Kidney (tissue), 22 donors: ENCODE data around the gene EMX1. TPM values are rescaled to one million over a fixed set of nuclear protein-coding genes. Genes with fewer than 3 reads are reported as not detected.

Source experiments
- DNase-seq, 5 donors: peaks; one replicate each; pipeline ENCODE4 v3.0.0-alpha.2; 2013 to 2020
- FAIRE-seq: peaks from 2 replicates; lab custom pipeline; 2012; peaks lifted over from hg19 to GRCh38; lab: Jason Lieb, UNC
- H3K27ac ChIP-seq, 2 donors: one replicate each; pipeline ENCODE4 v1.7.0; 2013; ENCODE audit warnings: low read depth in 2 of 2, low read length in 2 of 2, inconsistent platforms in 1 of 2
- H3K27me3 ChIP-seq: one replicate; pipeline ENCODE4 v1.7.1; 2013; ENCODE audit warnings: low read length, inconsistent platforms; ENCODE audit not compliant: control insufficient read depth, insufficient read depth
- H3K36me3 ChIP-seq, 3 donors: one replicate each; pipeline versions ENCODE4 v1.7.0 to v1.7.1; 2013; ENCODE audit warnings: low read length in 3 of 3, control low read depth in 1 of 3, inconsistent platforms in 1 of 3; ENCODE audit not compliant: insufficient read depth in 3 of 3, control insufficient read depth in 2 of 3
- H3K4me1 ChIP-seq, 3 donors: one replicate each; pipeline versions ENCODE4 v1.7.0 to v1.7.1; 2013; ENCODE audit warnings: low read length in 3 of 3, inconsistent platforms in 1 of 3, low read depth in 1 of 3; ENCODE audit not compliant: control insufficient read depth in 2 of 3, insufficient read depth in 2 of 3
- H3K4me3 ChIP-seq, 3 donors: one replicate each; pipeline versions ENCODE4 v1.7.0 to v1.8.1; 2013; ENCODE audit warnings: low read length in 3 of 3, control low read depth in 1 of 3, inconsistent platforms in 1 of 3
- H3K9ac ChIP-seq, 3 donors: one replicate each; pipeline versions ENCODE4 v1.7.0 to v1.7.1; 2013; ENCODE audit warnings: low read length in 3 of 3, control low read depth in 1 of 3, inconsistent platforms in 1 of 3
- H3K9me3 ChIP-seq, 3 donors: one replicate each; pipeline versions ENCODE4 v1.7.0 to v1.7.1; 2013; ENCODE audit warnings: low read length in 3 of 3, control low read depth in 1 of 3, inconsistent platforms in 1 of 3; ENCODE audit not compliant: control insufficient read depth in 2 of 3, insufficient read depth in 1 of 3
- CTCF ChIP-seq: IDR thresholded peaks from 3 replicates; pipeline ENCODE4 v1.5.1; 2012; ENCODE audit warnings: mild to moderate bottlenecking, moderate library complexity, borderline replicate concordance; ENCODE audit not compliant: insufficient read depth; ENCODE audit errors: extremely low read depth
- intact Hi-C: fragments of 100-400 bp; cut with DNase I; formaldehyde crosslinking; loops from one replicate; pipeline ENCODE4 v1.11.1; 2022
- long read RNA-seq, 10 donors: library from polyadenylated mRNA in 1 of 10; unstranded in 1 of 10; transcript quantifications; one replicate each; pipeline ENCODE4 v2.0.0 and lab custom pipeline, GENCODE V29; 2021 to 2026
- polyA plus RNA-seq: library from polyadenylated mRNA; stranded (reverse); fragments of 350-450 nt; fragmentation: Illumina TruSeq; extraction: RNeasy Lipid Tissue Mini Kit (QIAGEN cat#74804); gene quantifications from one replicate; pipeline ENCODE4 v1.2.3, GENCODE V29; 2014; ENCODE audit warnings: low read depth, low replicate concordance; ENCODE audit not compliant: insufficient read depth
- total RNA-seq: library from RNA; stranded (reverse); fragmentation: NEBNext Ultra II Directional; extraction: Animal tissue kit (Norgen Biotek cat#: 25700); gene quantifications from one replicate; pipeline ENCODE4 v1.2.1, GENCODE V29; 2021
- donor health status: control.
- donor health status: control.
- donor health status: control.
- donor health status: control.
- donor health status: control.
- donor health status: DM: yes; HTN: yes; CAD: no.
- donor health status: Normal renal cell carcinoma (clear cell type).

EMX1 gene
- total RNA-seq, result 19.6 TPM
- 132 TPM for polyA plus RNA-seq
- long read RNA-seq, donor 1, transcript EMX1-206 (1 exons, 2,900 nt), result major isoform, 23 of 41 reads
- long read RNA-seq, donor 1, transcript EMX1-201 (3 exons, 2,188 nt), result minor isoform, 12 of 41 reads
- long read RNA-seq, donor 1, partial matches to known transcripts, result 0 of 41 reads
- long read RNA-seq, donor 1, other reads (novel, unspliced or antisense), result 0 of 41 reads
- long read RNA-seq, donor 2, transcript EMX1-204 (3 exons, 480 nt), result minor isoform, 5 of 49 reads
- long read RNA-seq, donor 2, transcript EMX1-206 (1 exons, 2,900 nt), result major isoform, 26 of 49 reads
- long read RNA-seq, donor 2, transcript EMX1-201 (3 exons, 2,188 nt), result minor isoform, 16 of 49 reads
- long read RNA-seq, donor 2, partial matches to known transcripts, result 0 of 49 reads
- long read RNA-seq, donor 2, other reads (novel, unspliced or antisense), result 0 of 49 reads
- long read RNA-seq, donor 3, transcript EMX1-201 (3 exons, 2,188 nt), result minor isoform, 16 of 48 reads
- long read RNA-seq, donor 3, transcript EMX1-206 (1 exons, 2,900 nt), result major isoform, 26 of 48 reads
- long read RNA-seq, donor 3, partial matches to known transcripts, result 0 of 48 reads
- long read RNA-seq, donor 3, other reads (novel, unspliced or antisense), result 0 of 48 reads
- long read RNA-seq, donor 4, transcript EMX1-206 (1 exons, 2,900 nt), result minor isoform, 10 of 34 reads
- long read RNA-seq, donor 4, transcript EMX1-201 (3 exons, 2,188 nt), result major isoform, 19 of 34 reads
- long read RNA-seq, donor 4, partial matches to known transcripts, result 0 of 34 reads
- long read RNA-seq, donor 4, other reads (novel, unspliced or antisense), result 0 of 34 reads
- long read RNA-seq, donor 5, partial matches to known transcripts, result 0 of 3 reads
- long read RNA-seq, donor 5, other reads (novel, unspliced or antisense), result 0 of 3 reads
- long read RNA-seq, donor 6, transcript EMX1-201 (3 exons, 2,188 nt), result major isoform, 33 of 58 reads
- long read RNA-seq, donor 6, transcript EMX1-206 (1 exons, 2,900 nt), result minor isoform, 17 of 58 reads
- long read RNA-seq, donor 6, partial matches to known transcripts, result 0 of 58 reads
- long read RNA-seq, donor 6, other reads (novel, unspliced or antisense), result 0 of 58 reads
- long read RNA-seq, donor 7, transcript EMX1-206 (1 exons, 2,900 nt), result minor isoform, 9 of 33 reads
- long read RNA-seq, donor 7, transcript EMX1-201 (3 exons, 2,188 nt), result major isoform, 18 of 33 reads
- long read RNA-seq, donor 7, partial matches to known transcripts, result 0 of 33 reads
- long read RNA-seq, donor 7, other reads (novel, unspliced or antisense), result 4 of 33 reads
- long read RNA-seq, donor 8, transcript EMX1-201 (3 exons, 2,188 nt), result minor isoform, 22 of 52 reads
- long read RNA-seq, donor 8, transcript EMX1-206 (1 exons, 2,900 nt), result major isoform, 26 of 52 reads
- long read RNA-seq, donor 8, partial matches to known transcripts, result 0 of 52 reads
- long read RNA-seq, donor 8, other reads (novel, unspliced or antisense), result 0 of 52 reads
- long read RNA-seq, donor 9, transcript EMX1-201 (3 exons, 2,188 nt), result major isoform, 13 of 25 reads
- long read RNA-seq, donor 9, transcript EMX1-206 (1 exons, 2,900 nt), result minor isoform, 7 of 25 reads
- long read RNA-seq, donor 9, partial matches to known transcripts, result 0 of 25 reads
- long read RNA-seq, donor 9, other reads (novel, unspliced or antisense), result 0 of 25 reads
- long read RNA-seq, donor 10, transcript EMX1-201 (3 exons, 2,188 nt), result minor isoform, 12 of 35 reads
- long read RNA-seq, donor 10, transcript EMX1-206 (1 exons, 2,900 nt), result major isoform, 17 of 35 reads
- long read RNA-seq, donor 10, partial matches to known transcripts, result 0 of 35 reads
- long read RNA-seq, donor 10, other reads (novel, unspliced or antisense), result 0 of 35 reads

DNA sequence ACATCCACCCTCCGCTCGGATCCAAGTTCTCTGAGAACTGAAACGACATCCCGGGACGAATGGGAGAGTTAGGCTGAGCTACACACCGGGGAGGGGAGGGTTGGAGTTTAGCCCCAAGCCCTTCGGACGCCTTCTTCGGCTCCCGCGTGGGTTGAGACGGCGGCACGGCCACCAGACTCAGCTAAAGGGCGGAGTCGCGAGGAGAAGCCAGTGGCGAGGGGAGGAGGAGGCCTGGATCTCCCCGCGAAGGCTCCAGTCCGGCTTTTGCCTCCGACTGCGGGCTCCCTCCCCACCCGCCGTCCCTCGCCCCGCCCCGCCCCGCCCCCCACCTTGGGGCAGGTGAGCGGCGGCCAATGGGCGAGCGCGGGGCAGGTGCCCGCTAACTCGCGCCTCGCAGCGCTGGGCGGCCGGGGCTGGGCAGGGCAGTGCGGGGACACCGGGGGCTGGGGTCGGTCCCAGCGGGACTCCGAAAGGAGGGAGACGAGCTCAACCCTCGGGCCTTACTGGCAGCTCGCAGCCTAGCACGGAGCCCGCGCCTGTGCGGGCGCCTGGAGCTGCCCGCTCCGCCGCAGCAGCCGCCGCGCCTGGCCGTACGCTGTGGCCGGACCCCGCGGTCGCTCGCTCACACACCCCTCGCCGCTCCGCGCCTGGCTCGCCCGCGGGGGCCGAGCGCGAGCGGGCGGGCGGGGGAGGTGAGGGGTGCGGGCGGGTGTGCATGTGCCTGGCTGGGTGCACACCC is at the start of gene EMX1:
Gene EMX1, plus strand, starts transcription at position 382 of the 739 bp plus-strand sequence. Its CDS starts 334 bp downstream, at position 716.
- peaks cover 62% of the 10 kb centered on the region for H3K27me3 ChIP-seq
- H3K27ac ChIP-seq, result peak within 1 kb of the TSS; percentile 93 to 94
- FAIRE-seq (no peak), DNase-seq (peak; percentile 84 to 91 (median 87))
- H3K4me3 ChIP-seq, result peak within 1 kb of the TSS; percentile 44 to 80 (median 66)
- no peaks in the 10 kb centered on the region for H3K9me3 ChIP-seq
- H3K4me1 ChIP-seq, result peaks cover 0 to 15% (median 14%) of the 10 kb centered on the region in 3 donors
- no peak for TF ChIP-seq CTCF
- H3K36me3 ChIP-seq, result peaks cover 0 to 19% (median 0%) of the 10 kb centered on the region in 3 donors
- peak within 1 kb of the TSS in 2 of 3 donors; percentile 53 to 65 for H3K9ac ChIP-seq
- intact Hi-C loops, result no loop called here

DNA sequence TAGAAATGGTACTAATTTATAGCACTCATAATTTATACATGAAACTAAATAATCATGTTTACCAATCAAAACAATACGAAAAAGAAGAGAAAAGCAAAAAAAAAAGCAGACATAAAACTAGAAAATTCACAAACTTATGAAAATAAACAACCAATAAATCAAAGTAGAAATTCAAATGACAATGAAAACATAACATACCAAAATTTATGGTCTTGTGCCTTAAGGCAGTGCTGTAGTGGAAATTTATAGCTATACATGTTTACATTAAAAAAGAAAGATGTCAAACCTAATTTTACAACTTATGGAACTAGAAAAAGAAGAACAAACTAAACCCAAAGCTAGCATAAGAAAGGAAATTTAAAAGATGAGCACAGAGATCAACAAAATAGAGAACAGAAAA is 46.3 kb upstream of the EMX1 start:
- no peak for TF ChIP-seq CTCF
- no peaks in the 10 kb centered on the region for H3K36me3 ChIP-seq
- H3K9ac ChIP-seq, result no peak overlapping the region
- intact Hi-C loops, result no loop called here
- no peaks in the 10 kb centered on the region for H3K9me3 ChIP-seq
- H3K4me3 ChIP-seq, result no peak overlapping the region
- FAIRE-seq (no peak), DNase-seq (no peak)
- no peaks in the 10 kb centered on the region for H3K27me3 ChIP-seq
- no peaks in the 10 kb centered on the region for H3K4me1 ChIP-seq
- no peak overlapping the region for H3K27ac ChIP-seq
